CD4-positive, alpha-beta T cell treated with Interleukin-21 for 1 hour (primary cell): ENCODE measurements around the gene SEMA3D.

Experiments
- DNase-seq: peaks from one replicate; pipeline ENCODE4 v3.0.0-alpha.2; 2020

The SEMA3D gene

DNA sequence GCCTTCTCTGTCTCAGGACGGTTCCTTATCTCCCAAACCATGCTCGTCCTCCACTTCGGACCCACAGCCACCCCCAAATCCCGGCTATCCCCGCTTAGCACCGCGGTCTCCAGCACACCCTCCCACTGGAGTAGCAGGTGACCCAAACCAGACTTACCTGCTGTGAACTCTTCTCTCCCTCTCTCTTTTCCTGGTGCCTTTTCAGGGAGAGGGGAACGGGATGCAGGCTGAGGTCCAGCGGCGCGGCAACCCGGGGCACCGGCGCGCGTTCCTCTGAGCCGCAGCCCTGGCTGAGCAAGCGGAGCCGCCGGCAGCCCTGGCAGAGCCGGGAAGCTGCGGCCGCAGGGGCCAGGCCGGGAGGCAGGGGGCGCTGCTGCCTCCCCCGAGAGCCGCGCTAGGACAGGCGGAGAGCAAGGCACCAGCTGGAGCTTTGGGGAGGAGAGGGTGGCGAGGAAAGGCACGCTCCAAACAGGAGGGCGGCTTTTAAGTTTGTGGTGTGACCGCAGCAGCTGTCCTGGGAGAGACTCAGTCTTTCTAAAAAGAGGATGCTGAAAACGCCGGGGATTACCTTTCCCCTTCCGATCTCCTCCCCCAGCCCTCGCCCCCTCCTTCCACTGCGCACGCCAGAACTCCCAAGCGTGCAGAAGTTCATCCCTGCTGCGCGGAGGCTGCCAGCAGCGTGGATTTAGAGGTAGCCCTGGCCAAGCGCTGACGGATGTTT is at the start of gene SEMA3D:
TSS of gene SEMA3D (minus strand) at position 536 of the 721 bp plus-strand sequence. CDS start 65,165 bp downstream, outside the sequence.
- peak; percentile 0 for DNase-seq

DNA sequence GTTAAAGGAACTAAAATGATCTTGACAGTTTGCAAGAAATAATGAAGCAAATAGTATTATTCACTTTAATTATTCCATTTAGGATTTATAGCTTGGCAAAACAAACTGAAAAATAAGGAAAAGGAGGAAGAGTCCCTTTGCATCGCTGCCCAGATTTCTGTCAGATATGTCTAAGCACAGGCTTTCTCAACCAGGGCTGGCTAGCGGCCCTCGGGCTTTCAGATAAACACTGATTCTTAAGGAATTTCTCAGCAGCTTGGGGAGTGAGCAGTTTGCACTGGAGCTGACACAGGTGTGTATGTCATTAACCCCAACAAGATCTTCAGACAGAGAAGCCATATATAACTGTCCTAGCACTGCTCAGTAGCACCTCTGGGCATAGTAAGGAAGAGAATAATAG is 47.9 kb upstream of the SEMA3D start:
- DNase-seq = no peak

DNA sequence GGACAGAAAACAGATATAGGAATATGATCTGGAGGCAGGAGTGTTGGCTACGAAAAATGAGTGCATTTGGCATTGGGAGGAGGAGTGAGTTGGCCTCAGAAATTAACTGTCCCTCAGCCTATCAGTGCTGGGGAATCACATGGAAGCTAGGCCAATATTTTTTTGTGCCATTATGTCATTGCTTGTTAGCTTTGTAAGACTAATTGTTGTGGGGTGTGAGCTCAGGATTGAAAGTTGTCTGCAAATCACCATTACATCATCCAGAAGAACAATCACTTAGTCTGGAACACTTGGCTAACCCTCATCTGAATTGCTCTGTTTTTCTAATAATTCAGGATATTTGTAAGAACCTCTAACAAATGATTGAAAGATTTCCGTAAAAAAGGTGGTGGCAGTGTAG is 45.2 kb upstream of the SEMA3D start:
- no peak for DNase-seq

DNA sequence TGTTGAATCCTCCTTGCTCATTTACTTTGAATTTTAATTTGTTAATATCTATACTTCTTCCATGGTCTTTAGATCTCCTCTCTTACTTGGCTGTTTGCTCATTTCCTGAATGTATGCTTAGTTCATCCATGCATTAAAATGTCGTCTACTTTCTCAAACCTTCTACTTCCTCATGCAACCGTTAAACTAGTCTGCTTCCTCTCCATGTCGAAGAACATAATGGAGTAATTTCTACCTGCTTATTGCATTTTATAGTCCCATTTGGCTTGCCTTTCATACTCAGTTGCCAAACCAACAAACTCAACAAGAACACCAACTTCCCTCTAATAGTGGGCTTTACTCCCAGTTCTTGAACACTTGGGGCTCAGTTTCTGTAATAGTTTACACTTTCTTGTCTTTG is 43.8 kb upstream of the SEMA3D start:
- no peak for DNase-seq

DNA sequence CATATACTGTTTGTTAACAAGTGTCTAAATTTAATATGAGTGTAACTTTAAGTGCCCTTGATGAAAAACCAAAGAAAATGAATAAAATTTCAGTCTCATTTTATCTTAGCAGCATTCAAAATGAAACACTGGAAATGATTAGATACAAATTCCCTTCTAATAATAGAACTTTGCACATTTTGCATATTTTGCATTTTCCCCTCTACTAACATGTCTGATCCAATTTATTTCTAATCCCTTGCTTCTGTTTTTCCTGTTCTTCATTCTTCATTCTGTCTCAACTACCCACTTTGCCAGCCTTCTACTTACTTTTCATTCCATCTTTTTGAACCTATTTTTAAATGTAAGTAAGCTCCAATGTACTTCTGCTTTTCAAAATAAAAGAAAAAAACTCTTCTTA is 42.7 kb upstream of the SEMA3D start:
- DNase-seq = no peak

DNA sequence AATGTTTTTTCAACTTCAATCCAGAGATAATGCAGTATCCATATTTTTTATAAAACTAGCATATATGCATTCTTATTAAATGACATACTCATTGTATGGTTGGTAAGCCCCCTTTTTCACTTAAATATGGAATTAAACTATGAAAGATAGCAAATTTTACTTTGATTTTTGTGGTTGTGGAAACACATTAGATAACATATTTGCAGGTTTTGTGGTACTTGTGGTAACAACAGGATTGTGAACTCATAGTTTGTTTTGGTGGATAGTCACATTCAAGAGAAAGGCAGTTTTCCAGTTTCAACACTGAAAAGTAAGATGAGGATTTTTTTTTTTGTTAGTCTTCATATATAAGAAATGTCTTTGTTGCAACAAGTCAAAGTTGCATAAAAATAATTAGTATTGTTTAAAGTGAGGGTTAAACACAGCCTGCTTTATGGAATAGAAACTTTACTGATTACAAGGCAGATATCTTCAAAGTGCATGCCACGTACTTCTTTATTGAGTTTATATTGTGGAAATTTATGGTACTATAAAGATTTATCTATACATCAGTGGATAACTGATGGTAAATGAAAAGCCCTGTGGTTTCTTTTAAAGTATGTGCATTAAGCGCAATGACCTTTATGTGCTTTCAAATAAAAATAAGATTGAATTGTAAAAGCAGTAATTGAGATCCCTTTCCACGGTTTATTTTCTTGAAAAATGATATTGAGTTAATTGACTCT is 39.7 kb upstream of the SEMA3D start:
- no peak for DNase-seq

DNA sequence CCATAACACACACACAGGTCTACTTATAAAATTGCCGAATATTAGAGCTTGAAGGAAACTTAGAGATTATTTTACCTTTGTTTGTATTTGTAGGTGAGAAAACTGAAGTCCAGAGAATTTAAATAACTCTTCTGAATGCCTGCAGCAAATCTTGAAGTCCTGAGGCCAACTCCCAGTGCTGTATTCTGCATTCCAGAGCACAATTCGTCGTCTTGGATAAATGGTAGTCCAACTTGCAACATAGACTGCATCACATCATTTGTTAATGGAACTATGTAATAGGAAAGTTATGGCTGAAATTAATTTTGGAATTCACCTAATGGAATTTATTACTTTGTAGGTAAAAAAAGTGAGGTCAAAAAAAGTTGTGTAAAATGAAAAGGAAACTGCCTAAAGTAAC is 37.3 kb upstream of the SEMA3D start:
- DNase-seq = no peak

DNA sequence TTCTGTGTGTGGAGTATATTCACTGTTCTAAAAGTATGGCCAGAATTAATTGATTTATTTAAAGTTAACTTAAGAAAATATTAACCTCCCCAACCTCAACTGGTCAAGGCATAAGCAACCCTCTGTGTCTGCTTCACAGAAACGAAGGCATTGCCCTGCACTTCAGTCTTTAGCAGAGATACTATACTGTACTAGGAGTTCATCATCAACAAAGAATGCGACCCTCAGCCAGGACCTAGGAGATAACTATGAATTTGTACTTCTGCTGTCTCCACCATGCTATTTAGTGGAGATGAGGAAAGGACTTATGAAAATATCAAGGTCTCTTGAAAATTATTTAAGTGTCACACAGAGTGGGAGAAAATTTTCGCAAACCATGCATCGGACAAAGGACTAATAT is 35.7 kb upstream of the SEMA3D start:
- no peak for DNase-seq

DNA sequence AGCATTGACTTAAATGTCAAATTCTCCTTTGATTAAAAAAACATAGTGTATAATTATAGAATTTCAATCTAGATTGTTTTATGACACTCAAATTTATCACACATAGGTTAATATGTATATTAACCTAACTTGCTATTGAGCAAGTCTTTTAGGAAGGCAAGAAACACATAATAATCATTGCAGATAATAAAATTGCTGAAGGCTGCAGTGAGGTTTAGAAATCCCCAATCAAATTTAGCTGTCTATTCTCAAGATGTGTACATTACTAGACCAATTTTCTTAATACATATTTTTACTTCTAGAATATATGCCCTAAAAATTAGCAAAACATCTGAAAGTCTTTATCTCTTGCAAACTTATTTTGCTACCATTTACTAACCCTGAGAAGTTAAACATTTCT is 34.9 kb upstream of the SEMA3D start:
- DNase-seq = no peak

DNA sequence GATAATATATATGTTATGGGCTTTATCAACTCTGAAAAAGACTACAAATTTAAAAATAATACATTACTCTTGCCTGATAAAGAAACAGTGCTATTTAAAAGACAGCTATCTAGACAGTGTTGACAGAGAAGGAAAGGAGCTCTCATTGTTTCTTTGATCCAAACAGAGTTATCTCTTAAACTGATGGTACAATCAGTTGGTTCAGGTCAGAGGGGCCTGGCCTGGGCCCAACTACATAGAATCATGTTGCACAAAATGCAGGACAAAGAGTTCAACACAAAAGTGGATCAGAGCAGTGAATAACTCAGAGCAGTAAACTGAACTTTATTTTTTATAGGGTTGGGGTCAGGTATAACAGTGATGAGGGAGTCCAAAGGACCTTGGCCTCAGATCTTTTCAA is 33.8 kb upstream of the SEMA3D start:
- DNase-seq = no peak

DNA sequence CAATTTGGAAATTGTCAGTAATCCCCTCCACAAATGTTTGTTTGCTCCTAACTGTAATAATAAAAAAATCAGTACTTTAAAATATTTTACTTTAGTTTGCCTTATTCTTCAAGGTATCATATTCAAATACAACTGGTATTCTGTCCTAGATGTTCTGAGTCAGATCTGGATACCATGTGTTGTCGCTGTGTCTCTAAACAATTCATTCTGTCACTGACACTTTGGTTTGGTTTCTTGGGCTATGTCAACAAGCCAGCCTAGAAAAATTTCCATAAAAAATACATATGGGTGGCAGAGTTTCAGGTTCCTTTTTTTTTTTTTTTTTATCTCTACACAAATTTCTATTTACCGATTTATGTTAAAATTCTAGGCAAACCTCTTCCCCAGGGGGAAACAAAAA is 33.2 kb upstream of the SEMA3D start:
- no peak for DNase-seq

DNA sequence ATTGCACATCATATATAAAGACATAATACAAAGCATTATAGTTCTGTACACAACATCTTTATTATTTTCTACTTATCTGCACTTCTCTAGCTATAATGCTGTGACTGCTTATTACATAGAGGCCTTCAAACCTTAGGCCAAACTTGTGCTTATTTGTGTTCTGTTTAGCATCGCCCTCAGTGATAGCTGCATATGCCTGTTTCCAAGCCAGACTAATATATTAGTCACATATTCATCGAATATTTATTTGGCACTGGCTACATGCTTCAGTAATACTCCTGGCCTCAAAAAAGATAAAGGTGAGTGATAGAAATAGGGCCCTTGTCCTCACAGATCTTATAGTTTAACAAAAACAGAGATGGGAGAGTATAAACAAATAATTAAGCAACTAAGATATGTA is 30.2 kb upstream of the SEMA3D start:
- no peak for DNase-seq

DNA sequence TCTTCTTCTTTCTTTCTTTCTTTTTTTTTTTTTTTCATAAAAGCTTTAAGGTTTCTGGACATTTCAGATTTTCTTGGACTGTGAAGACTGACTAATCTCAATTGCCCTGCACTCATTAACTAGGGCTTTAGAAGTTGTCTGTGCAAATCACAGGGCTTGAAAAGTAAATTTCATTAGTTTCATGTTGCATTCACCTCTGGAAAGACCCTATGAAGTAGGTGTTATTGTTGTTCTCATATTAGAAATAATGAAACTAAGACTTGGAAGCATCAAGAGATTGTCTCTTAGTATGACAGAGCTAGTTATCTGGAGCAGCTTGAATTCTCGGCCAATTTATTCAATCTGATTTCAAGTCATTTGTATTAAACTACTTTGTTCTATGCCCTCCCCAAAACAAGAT is 28.2 kb upstream of the SEMA3D start:
- DNase-seq = no peak

DNA sequence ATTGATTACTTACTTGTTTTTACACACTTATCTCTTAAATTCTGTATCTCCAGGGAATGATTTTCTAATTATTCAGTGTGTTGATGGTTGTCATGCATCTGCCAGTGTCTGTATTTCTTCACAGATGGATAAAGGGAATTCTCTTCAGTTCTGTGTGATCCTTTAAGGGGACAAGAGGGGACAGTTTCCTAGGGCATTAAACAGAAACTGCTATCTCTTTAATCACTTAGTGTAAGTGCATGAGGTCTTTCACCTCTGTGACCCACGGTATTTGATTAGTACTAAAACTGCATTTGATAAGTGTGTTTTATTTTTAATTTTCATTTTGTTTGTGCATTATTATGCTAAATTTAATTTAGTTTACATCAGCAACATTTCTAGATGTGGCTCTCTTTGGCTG is 26.6 kb upstream of the SEMA3D start:
- no peak for DNase-seq

DNA sequence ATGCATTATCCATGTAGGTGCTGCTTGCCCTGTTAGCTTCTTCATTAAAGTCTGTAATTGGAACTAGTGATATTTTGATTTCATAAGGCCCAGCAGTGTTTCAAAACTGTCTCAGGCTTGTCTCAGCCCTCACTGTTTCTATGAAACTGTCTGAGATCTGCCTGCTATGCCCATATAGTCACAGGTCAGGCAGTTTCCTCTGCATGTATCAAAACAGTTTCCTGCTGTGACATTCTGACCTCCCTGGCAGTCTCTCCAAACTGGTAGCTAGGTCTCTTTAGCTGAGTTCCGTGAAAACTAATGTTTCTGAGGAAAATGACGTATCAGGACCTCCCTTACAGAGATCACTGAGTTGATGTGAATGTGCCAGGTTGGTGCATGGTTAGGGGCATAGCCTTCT is 18.9 kb upstream of the SEMA3D start:
- DNase-seq = no peak

DNA sequence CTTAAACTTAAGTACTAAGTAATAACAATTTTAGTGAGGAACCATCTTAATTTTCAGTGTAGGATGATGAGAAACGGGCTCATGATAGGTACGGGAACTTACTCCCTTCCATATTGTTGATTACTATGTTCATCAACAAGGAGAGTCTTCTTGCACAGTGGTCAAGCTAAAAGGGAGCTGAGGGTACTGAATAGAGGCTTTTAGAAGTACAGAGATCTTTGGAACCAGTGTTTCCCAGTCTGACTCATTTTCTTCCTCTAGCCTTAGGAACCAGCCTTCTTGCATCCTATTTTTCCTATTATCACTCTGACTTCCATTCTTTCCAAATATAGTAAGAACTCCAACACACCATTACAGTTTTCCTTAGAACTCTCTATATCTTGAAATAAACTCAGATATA is 17.6 kb upstream of the SEMA3D start:
- DNase-seq = no peak

DNA sequence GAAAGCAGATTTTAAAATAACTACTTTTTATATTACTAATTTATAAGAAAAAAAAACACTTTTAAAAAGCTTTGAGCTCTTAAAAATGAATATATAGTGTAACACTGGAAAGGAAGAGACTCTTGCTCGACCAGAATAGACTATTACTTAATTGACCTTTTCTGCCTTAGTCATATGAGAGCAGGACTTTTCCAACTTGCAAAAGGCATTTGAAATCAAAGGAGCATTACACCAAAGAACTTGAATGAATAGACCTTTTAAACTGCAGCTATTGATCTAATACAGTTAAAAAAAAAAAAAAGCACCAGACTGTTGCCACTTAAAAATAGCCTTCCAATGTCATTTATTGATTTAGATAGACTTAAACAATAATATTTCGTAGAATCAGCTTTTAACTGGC is 17.2 kb upstream of the SEMA3D start:
- no peak for DNase-seq

DNA sequence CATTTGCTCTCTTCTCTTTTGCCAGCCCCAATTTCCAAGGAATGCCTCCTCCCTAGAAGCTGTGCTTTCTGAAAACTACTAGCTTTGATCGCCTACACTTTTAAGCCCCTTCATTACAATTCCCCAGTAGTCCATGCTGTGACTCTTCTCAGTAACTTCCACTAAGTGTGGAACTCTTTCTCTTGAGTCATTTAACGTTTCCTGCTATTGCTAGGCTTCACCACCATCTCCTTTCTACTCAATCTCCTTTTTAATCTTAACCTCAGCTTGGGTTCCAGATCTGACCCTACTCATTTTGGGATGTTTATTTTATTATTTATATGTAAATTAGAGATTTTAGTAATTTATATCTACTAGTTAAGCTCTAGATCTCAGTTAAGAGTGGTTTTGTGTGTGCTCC is 14.4 kb upstream of the SEMA3D start:
- DNase-seq = no peak

DNA sequence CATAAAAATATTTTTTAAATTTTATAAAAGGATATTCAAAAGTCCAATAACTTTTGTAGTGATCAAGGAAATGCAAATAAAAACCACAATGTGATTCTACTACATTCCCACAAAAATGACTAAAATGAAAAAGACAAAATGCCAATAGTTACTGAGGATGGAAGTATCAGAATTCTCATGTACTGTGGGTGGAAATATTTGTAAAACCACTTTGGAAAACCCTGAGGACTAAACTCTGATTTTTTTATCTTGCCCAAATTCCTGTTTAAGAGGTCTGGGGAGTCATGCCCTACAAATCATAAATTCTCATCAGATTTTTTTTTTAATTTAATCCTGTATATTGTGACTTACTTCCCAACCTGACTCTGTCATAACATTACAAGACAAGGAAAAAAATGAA is 9.8 kb upstream of the SEMA3D start:
- DNase-seq = no peak

DNA sequence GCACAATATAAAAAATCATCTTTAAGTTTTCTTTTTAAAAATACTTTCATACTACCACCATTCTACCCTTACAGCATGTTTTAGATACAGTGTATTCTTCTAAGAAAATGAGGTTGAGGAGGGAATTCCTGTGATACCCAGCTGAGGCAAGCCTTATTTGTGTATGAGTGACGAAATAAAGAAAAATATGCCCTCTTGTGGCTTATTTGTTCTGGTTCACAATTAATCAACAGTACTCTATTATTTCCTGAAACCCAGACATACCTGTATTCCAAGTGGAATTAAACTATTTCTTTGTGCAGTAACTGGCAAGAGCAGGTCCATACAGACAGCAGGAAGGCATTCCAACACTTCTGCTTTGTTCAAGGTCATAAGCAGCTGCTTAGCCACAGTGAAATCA is 4.5 kb upstream of the SEMA3D start:
- DNase-seq = no peak

DNA sequence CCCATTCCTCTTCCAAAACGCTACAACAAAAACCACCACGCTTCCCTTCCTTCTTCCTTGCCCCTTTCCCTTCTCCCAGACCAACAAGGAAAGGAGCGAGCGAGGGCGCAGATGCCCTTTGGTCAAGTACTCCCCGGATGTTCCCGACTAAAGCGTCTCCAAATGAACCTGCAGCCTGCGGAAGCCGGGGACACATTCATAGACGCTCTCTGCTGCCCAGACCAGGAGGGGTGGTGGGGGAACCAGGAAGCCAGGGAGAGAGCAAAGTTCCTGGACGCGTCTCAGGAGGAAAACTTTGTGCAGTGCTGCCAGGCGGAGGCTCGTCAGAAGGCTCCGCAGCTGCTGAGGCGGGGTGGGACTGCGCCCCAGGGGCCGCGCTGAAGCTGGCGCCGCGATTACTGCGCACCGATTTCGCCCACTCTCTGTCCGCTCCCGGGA is 754 bp downstream of the SEMA3D start:
- DNase-seq = no peak

DNA sequence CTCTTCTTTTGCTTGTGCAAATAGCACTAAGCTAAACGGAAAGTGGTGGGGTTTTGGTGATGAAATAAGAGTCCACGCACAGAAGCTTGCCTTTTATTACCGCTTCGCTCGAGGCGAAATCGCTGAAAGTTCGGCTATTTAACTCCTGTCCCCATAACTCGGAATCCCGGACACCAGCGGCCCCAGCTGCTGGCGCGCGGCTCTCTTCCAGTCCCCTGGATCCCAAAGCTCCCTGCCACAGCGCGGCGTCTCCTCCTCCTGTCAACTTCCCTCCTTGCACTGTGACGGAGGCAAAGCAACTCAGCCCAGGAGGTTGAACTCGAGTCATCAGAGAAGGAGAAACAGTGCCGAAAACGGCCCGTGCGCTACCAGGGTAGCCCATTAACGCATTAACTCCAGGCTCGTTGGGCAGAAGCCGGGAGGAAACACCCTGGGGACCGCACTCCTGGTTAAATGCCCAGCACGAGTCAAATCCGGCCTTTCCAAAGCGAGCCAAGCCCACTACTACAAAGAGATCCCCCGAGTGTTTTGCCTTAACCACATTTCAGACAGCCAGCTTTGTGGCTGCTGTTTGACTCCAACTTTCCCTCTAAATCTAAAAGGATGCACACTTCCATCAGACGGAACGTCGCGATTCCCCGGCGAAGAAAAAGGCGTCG is 1.3 kb downstream of the SEMA3D start:
- DNase-seq = no peak

DNA sequence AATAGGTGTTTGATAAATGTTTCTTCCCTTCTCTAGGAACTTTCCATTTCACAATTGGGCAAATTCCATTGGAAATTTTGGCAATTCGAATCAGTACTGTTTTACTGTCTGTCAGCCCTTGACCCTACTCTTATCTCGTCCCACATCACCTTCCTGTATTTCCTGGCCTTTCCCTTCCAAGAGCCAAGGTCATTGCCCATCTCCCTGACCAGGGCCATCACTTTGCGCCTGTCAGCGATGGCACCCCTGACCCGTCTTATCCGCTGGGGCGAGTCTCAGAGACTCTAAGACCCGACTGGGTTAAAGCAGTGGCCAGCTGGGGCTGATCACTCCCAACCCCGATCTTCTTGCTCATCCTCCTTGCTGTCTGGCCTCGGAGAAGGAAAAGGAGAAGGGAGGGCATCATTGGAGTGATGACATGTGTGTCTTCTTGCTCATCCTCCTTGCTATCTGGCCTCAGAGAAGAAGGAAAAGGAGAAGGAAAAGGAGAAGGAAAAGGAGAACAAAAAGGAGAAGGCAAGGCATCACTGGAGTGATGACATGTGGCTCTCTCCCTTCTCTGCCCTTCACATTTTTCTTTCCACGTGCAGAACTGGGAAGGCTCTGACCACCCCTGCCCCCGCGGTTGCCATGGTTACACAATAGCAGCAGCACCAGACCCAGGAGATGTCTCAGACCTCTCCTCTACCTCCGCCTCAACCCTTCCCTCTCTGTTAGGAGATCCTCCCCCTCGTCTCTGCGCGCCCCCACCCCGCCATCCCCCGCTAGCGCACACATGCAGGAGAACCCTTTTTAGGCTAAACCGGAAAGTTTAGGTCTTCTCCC is 2.0 kb downstream of the SEMA3D start:
- no peak for DNase-seq
